K562 (cell line): Measurements from ENCODE around the gene LY6G6D. TPM values are rescaled to one million over a fixed set of nuclear protein-coding genes. Genes with fewer than 3 reads are reported as not detected.

ENCODE experiments used
- CREB5 ChIP-seq: fragments of 250-450 bp; sonication (Bioruptor Pico); IDR thresholded peaks from 2 replicates; pipeline ENCODE4 v1.5.0; 2020; ENCODE audit warnings: mild to moderate bottlenecking
- DLX4 ChIP-seq: fragments of 250-450 bp; sonication (Bioruptor Pico); IDR thresholded peaks from 2 replicates; pipeline ENCODE4 v1.6.1; 2021; ENCODE audit warnings: mild to moderate bottlenecking
- HBP1 ChIP-seq: fragments of 450-650 bp; formaldehyde crosslinking; IDR thresholded peaks from 2 replicates; pipeline ENCODE4 v1.4.0; 2022; ENCODE audit warnings: missing genetic modification characterization
- ID3 ChIP-seq, 2 experiments: fragments of 250-450 bp in 1 of 2; fragments of 450-650 bp in 1 of 2; sonication (Bioruptor Pico) in 1 of 2; IDR thresholded peaks; 2 replicates each; pipeline versions ENCODE4 v1.6.1 to v1.8.0; 2016 to 2021; ENCODE audit warnings: mild to moderate bottlenecking in 2 of 2, moderate library complexity in 2 of 2, missing compliant biosample characterization in 1 of 2, missing genetic modification characterization in 1 of 2
- KLF10 ChIP-seq: fragments of 250-450 bp; sonication (Bioruptor Pico); IDR thresholded peaks from 2 replicates; pipeline ENCODE4 v1.6.1; 2021; ENCODE audit warnings: matching md5 sums
- MAX ChIP-seq: sonication (generic); formaldehyde crosslinking; IDR thresholded peaks from 2 replicates; pipeline ENCODE4 v1.9.0; 2022; ENCODE audit warnings: mild to moderate bottlenecking, missing genetic modification reagents
- NFXL1 ChIP-seq: fragments of 450-650 bp; formaldehyde crosslinking; IDR thresholded peaks from 2 replicates; pipeline ENCODE4 v1.4.0; 2021; ENCODE audit warnings: mild to moderate bottlenecking
- POLR2A ChIP-seq: fragments of 450-650 bp; conservative IDR thresholded peaks from 2 replicates; pipeline ENCODE4 v1.6.1; 2016
- POLR2AphosphoS5 ChIP-seq: IDR thresholded peaks from 2 replicates; pipeline ENCODE4 v1.6.1; 2011; ENCODE audit warnings: mild to moderate bottlenecking, low read depth, low read length, moderate library complexity; ENCODE audit not compliant: control insufficient read depth, insufficient read depth
- PTBP1 ChIP-seq: fragments of 200-400 bp; formaldehyde crosslinking; IDR thresholded peaks from 2 replicates; pipeline ENCODE4 v1.6.1; 2017; ENCODE audit warnings: low read depth, low read length
- PYGO2 ChIP-seq: fragments of 450-650 bp; IDR thresholded peaks from 2 replicates; pipeline ENCODE4 v1.6.1; 2016; ENCODE audit warnings: mild to moderate bottlenecking, missing genetic modification characterization, moderate library complexity, missing compliant biosample characterization
- RBFOX2 ChIP-seq: fragments of 200-400 bp; formaldehyde crosslinking; IDR thresholded peaks from 2 replicates; pipeline ENCODE4 v1.6.1; 2017; ENCODE audit warnings: low read depth, mild to moderate bottlenecking, low read length, moderate library complexity
- RHOXF2B ChIP-seq: fragments of 250-450 bp; sonication (Bioruptor Pico); conservative IDR thresholded peaks from 2 replicates; pipeline ENCODE4 v1.5.1; 2021
- SMAD1 ChIP-seq: fragments of 150-350 bp; IDR thresholded peaks from 2 replicates; pipeline ENCODE4 v1.6.1; 2014; ENCODE audit warnings: low read length, low read depth; ENCODE audit not compliant: partially characterized antibody
- SMARCA5 ChIP-seq: fragments of 450-650 bp; IDR thresholded peaks from 2 replicates; pipeline ENCODE4 v1.6.1; 2016
- TAL1 ChIP-seq: fragments of 450-650 bp; IDR thresholded peaks from 2 replicates; pipeline ENCODE4 v1.6.1; 2016; ENCODE audit warnings: mild to moderate bottlenecking
- TBL1XR1 ChIP-seq, 2 experiments: IDR thresholded peaks; 2 replicates each; pipeline ENCODE4 v1.6.1; 2012; ENCODE audit warnings: improper control_type of control experiment in 2 of 2, low read length in 2 of 2, mild to moderate bottlenecking in 1 of 2
- TCF3 ChIP-seq: sonication (generic); formaldehyde crosslinking; IDR thresholded peaks from 2 replicates; pipeline ENCODE4 v1.4.0; 2020; ENCODE audit warnings: mild to moderate bottlenecking, missing genetic modification reagents
- TCFL5 ChIP-seq: fragments of 250-450 bp; sonication (Bioruptor Pico); conservative IDR thresholded peaks from 2 replicates; pipeline ENCODE4 v1.6.1; 2021; ENCODE audit warnings: mild to moderate bottlenecking, moderate library complexity, matching md5 sums
- TEAD2 ChIP-seq: fragments of 450-650 bp; IDR thresholded peaks from 2 replicates; pipeline ENCODE4 v1.6.1; 2016; ENCODE audit warnings: missing genetic modification characterization, control low read depth, missing compliant biosample characterization
- XRCC5 ChIP-seq: fragments of 200-400 bp; formaldehyde crosslinking; IDR thresholded peaks from 2 replicates; pipeline ENCODE4 v1.6.1; 2017; ENCODE audit warnings: low read depth, mild to moderate bottlenecking, low read length
- ZNF143 ChIP-seq: sonication (generic); formaldehyde crosslinking; IDR thresholded peaks from 2 replicates; pipeline ENCODE4 v1.9.0; 2022; ENCODE audit warnings: mild to moderate bottlenecking, missing genetic modification reagents
- ZNF311 ChIP-seq: fragments of 250-450 bp; sonication (Bioruptor Pico); IDR thresholded peaks from 2 replicates; pipeline ENCODE4 v1.4.0; 2020; ENCODE audit warnings: mild to moderate bottlenecking, moderate library complexity
- ZSCAN29 ChIP-seq: fragments of 450-650 bp; IDR thresholded peaks from 2 replicates; pipeline ENCODE4 v1.6.1; 2017
- polyA plus RNA-seq, 8 experiments: library from polyadenylated mRNA; depleted of rRNA in 4 of 8; stranded (reverse) in 5 of 8; unstranded in 3 of 8; fragments of >200 nt; fragmentation: Nextera tagmentation in 2 of 8; fragmentation: Illumina TruSeq in 1 of 8; extraction: Ambion mirVana in 2 of 8; extraction: Trizol in 1 of 8; gene quantifications; 2 replicates each; pipeline versions ENCODE4 v1.2.1 to v1.2.3, GENCODE V29; 2011 to 2014; ENCODE audit warnings: inconsistent platforms in 1 of 8, missing spikeins in 1 of 8
- total RNA-seq, 7 experiments: library from RNA; depleted of rRNA in 6 of 7; stranded (reverse); fragments of >200 nt in 6 of 7; fragmentation: Illumina TruSeq in 2 of 7; extraction: Trizol in 2 of 7; gene quantifications; 2 replicates each; pipeline versions ENCODE4 v1.2.1 to v1.2.3, GENCODE V29; 2011 to 2021; ENCODE audit warnings: low replicate concordance in 1 of 7

Gene LY6G6D
- total and polyA plus RNA-seq, 9 of the 15 experiments (the other 6 are each of a cell fraction or from before 2014, with no cell fraction given): 0.30 to 0.38 TPM; not detected in 7

GRCh38 chr6:31737991-31738979, 23.1 kb downstream of the LY6G6D start (continued):
- TF ChIP-seq HBP1 (CRISPR knock-in tag) (peak; percentile 96), ZNF311 (CRISPR knock-in tag) (peak; percentile 70; the same call in 1 of the 2 replicates), PYGO2 (tag) (0 out of 2 replicates have a peak, but pooled peaks have one; percentile 67), CREB5 (CRISPR knock-in tag) (peak; percentile 84), ZSCAN29 (no peak), POLR2AphosphoS5 (no peak), KLF10 (0 out of 2 replicates have a peak, but pooled peaks have one; percentile 61), ZNF143 (no peak), TEAD2 (0 out of 2 replicates have a peak, but pooled peaks have one; percentile 15), PTBP1 (0 out of 2 replicates have a peak, but pooled peaks have one; percentile 58), SMAD1 (peak; percentile 47), RHOXF2B (CRISPR knock-in tag) (0 out of 2 replicates have a peak, but pooled peaks have one; percentile 7), RBFOX2 (peak; percentile 73), MAX (CRISPR knock-in tag) (peak; percentile 12; the same call in 1 of the 2 replicates), TCFL5 (0 out of 2 replicates have a peak, but pooled peaks have one; percentile 41), POLR2A (peak; percentile 96), TAL1 (no peak), XRCC5 (0 out of 2 replicates have a peak, but pooled peaks have one; percentile 71), DLX4 (no peak), NFXL1 (no peak), TCF3 (CRISPR knock-in tag) (peak; percentile 41; the same call in 1 of the 2 replicates), SMARCA5 (peak; percentile 27; the same call in 1 of the 2 replicates), TBL1XR1 (IDR thresholded peaks at IDR 0.05; ENCODE audit: low read length in 2 of 2) (peak; percentile 77 to 95), ID3 (CRISPR knock-in tag; IDR thresholded peaks at IDR 0.05) (no peak), ID3 (tag; IDR thresholded peaks at IDR 0.05) (peak; percentile 87)
